Karpas-422 (cell line): Measurements from ENCODE around the gene STRADB. TPM values are rescaled to one million over a fixed set of nuclear protein-coding genes. Genes with fewer than 3 reads are reported as not detected.
A peak's percentile ranks its signal among the peaks of the same experiment; 100 is the strongest.

Experiments
- DNase-seq: peaks from one replicate; pipeline ENCODE4 v3.0.0-alpha.2; 2015
- H2AFZ ChIP-seq: fragments of 200-600 bp; sonication (generic); 2 replicates; pipeline ENCODE4 v1.6.1; 2014; ENCODE audit warnings: antibody characterized with exemption, low read length, mixed read lengths
- H3K27ac ChIP-seq: fragments of 200-600 bp; sonication (generic); 2 replicates; pipeline ENCODE4 v1.5.1; 2014; ENCODE audit warnings: mild to moderate bottlenecking, low read length, moderate library complexity
- H3K27me3 ChIP-seq: fragments of 200-600 bp; sonication (generic); 2 replicates; pipeline ENCODE4 v1.6.1; 2014; ENCODE audit warnings: low read length, mixed read lengths
- H3K36me3 ChIP-seq: fragments of 200-600 bp; sonication (generic); 2 replicates; pipeline ENCODE4 v1.6.1; 2014; ENCODE audit warnings: low read length, mixed read lengths; ENCODE audit not compliant: insufficient read depth
- H3K4me1 ChIP-seq: fragments of 200-600 bp; sonication (generic); 2 replicates; pipeline ENCODE4 v1.6.1; 2014; ENCODE audit warnings: mild to moderate bottlenecking, low read length, mixed read lengths
- H3K4me2 ChIP-seq: fragments of 200-600 bp; sonication (generic); 2 replicates; pipeline ENCODE4 v1.6.1; 2014; ENCODE audit warnings: low read length, low read depth, mild to moderate bottlenecking; ENCODE audit not compliant: poor library complexity, severe bottlenecking
- H3K4me3 ChIP-seq: fragments of 200-600 bp; sonication (generic); 2 replicates; pipeline ENCODE4 v1.5.1; 2014; ENCODE audit warnings: mild to moderate bottlenecking, antibody characterized with exemption, low read length, mixed read lengths
- H3K79me2 ChIP-seq: fragments of 200-600 bp; sonication (generic); 2 replicates; pipeline ENCODE4 v1.6.1; 2014; ENCODE audit warnings: mild to moderate bottlenecking, low read length, mixed read lengths
- H3K9ac ChIP-seq: fragments of 200-600 bp; sonication (generic); 2 replicates; pipeline ENCODE4 v1.6.0; 2014; ENCODE audit warnings: low read length
- H3K9me2 ChIP-seq: fragments of 200-600 bp; sonication (generic), shearing (Covaris generic); replicated peaks from 2 replicates; pipeline ENCODE4 v1.6.0; 2014; ENCODE audit warnings: mild to moderate bottlenecking, low read length, moderate library complexity; ENCODE audit not compliant: insufficient read depth
- H3K9me3 ChIP-seq: fragments of 300-700, 200-600 bp; sonication (generic); 2 replicates; pipeline ENCODE4 v1.6.1; 2014; ENCODE audit warnings: low read length, mixed read lengths
- H4K20me1 ChIP-seq: fragments of 200-600 bp; sonication (generic); 2 replicates; pipeline ENCODE4 v1.6.1; 2014; ENCODE audit warnings: mild to moderate bottlenecking, antibody characterized with exemption, low read length, low read depth; ENCODE audit not compliant: insufficient read depth
- total RNA-seq: library from RNA; depleted of rRNA; stranded (reverse); fragments of >200 nt; shearing (Covaris generic); gene quantifications from 2 replicates; pipeline ENCODE4 v1.2.3, GENCODE V29; 2014; ENCODE audit warnings: low replicate concordance

The STRADB gene
- total RNA-seq, 1 experiment from 2014 or later, result 10.7 TPM

DNA sequence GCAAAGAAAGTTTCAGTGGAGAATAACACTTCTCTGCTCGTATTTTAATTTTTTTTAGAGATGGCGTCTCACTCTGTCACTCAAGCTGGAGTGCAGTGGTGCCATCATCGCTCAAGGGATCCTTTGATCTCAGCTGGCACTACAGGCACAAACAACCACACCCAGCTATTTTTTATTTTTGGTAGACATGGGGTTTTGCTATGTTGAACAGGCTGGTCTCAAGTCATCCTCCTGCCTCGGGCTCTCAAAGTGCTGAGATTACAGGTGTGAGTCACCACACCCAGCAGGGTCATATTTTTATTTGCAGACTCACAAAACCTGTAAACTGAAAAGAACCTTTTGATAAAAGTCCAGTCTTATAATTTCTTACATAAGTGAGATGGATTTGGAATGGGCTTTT is 2.8 kb upstream of the STRADB start:
- Histone ChIP-seq H4K20me1 (0 out of 2 replicates have a peak, but pooled peaks cover 6% of the 10 kb centered on the region), H3K9me3 (no peaks in the 10 kb centered on the region), H3K9me2 (no peaks in the 10 kb centered on the region), H3K9ac (no peak overlapping the region), H2AFZ (no peak overlapping the region), H3K79me2 (peaks cover 3% of the 10 kb centered on the region), H3K27ac (no peak overlapping the region), H3K27me3 (no peaks in the 10 kb centered on the region), H3K4me1 (peaks cover 10% of the 10 kb centered on the region), H3K36me3 (no peaks in the 10 kb centered on the region), H3K4me3 (no peak overlapping the region), H3K4me2 (no peak overlapping the region)
- DNase-seq, result no peak

DNA sequence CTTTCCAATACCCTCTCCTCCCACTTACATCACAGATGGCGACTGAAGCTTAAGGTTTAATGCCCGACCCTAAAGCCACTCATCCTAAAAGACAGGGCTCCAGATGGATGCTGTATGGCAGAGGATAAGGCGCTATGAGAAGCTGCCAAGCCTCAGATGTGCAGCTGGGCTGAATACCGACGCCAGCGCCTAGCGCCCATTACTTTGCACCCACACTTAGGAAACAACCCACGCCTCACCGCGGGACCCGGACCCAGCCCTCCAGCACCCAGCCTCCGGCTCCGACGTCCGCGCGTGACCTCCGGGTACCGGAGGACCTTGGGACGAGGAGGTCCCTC is 617 bp upstream of the STRADB start:
- peak overlapping the region; percentile 98 for H3K4me3 ChIP-seq
- peak overlapping the region; percentile 99 for H2AFZ ChIP-seq
- no peak overlapping the region for H3K27ac ChIP-seq
- no peaks in the 10 kb centered on the region for H3K9me2 ChIP-seq
- no peaks in the 10 kb centered on the region for H3K9me3 ChIP-seq
- H3K4me2 ChIP-seq, result peak overlapping the region; percentile 95
- no peaks in the 10 kb centered on the region for H3K27me3 ChIP-seq
- H3K79me2 ChIP-seq, result peaks cover 3% of the 10 kb centered on the region
- DNase-seq, result no peak
- peak overlapping the region; percentile 92 for H3K9ac ChIP-seq
- peaks cover 10% of the 10 kb centered on the region for H3K4me1 ChIP-seq
- no peaks in the 10 kb centered on the region for H4K20me1 ChIP-seq
- no peaks in the 10 kb centered on the region for H3K36me3 ChIP-seq

DNA sequence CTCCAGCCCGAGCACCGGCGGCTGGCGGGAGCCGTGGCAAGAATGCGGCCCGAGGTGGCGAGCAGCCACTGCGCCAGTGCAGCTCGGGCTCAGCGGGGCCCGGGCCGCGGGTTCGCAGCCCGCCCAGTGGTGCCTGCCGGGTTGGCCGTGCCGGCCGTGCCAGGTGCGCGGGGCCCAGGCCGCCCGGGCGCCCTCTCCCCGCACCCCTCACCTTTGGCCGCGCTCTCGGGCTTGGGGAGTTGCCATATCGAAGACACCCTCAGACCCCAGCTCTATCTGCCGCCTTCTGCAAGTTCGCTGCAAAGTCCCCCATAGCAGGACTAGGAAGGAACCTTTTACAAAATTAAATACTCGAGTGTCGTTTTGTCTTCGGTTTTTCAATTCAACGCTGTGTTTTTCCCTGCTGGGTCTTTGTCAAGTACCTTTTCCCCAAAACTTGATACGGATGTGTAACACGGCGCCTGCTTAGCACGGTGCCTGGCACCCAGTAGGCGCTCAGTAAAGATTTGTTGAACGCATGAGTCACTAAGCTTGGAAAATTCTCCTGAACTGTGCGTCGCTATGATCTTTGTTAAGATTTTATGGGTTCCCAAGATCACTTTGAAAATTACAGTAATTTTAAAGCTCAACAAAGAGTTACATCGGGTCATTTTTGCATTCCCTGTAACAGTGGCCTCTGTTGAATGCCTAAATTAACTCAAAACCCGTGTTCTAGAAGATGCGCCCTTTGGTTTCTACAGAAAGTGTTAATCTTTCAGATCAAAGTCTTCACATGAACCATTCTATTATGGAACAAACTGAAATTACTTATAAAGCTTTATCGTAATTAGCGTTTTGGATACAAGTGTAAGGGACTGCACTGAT is 750 bp downstream of the STRADB start:
- Histone ChIP-seq H3K4me3 (peak overlapping the region; percentile 98), H3K27ac (no peak overlapping the region), H2AFZ (peak overlapping the region; percentile 90; the same call in 1 of the 2 replicates)

GRCh38 chr2:201452922-201453643 is 1.5 kb downstream of the STRADB start:
- H2AFZ ChIP-seq, result no peak overlapping the region
- no peaks in the 10 kb centered on the region for H3K36me3 ChIP-seq
- no peak overlapping the region for H3K4me3 ChIP-seq
- H3K9me3 ChIP-seq, result no peaks in the 10 kb centered on the region
- DNase-seq, result no peak
- no peaks in the 10 kb centered on the region for H4K20me1 ChIP-seq
- H3K79me2 ChIP-seq, result peaks cover 3% of the 10 kb centered on the region
- H3K27ac ChIP-seq, result no peak overlapping the region
- H3K9ac ChIP-seq, result no peak overlapping the region
- peaks cover 10% of the 10 kb centered on the region for H3K4me1 ChIP-seq
- no peak overlapping the region for H3K4me2 ChIP-seq
- no peaks in the 10 kb centered on the region for H3K27me3 ChIP-seq
- no peaks in the 10 kb centered on the region for H3K9me2 ChIP-seq

More for the DNA sequence above, 750 bp downstream of the STRADB start:
- Histone ChIP-seq H3K4me1 (peaks cover 10% of the 10 kb centered on the region), H4K20me1 (no peaks in the 10 kb centered on the region), H3K9me2 (no peaks in the 10 kb centered on the region), H3K27me3 (no peaks in the 10 kb centered on the region), H3K79me2 (peaks cover 3% of the 10 kb centered on the region), H3K4me2 (peak overlapping the region; percentile 65), H3K9me3 (no peaks in the 10 kb centered on the region), H3K9ac (peak overlapping the region; percentile 70), H3K36me3 (no peaks in the 10 kb centered on the region)
- no peak for DNase-seq

DNA sequence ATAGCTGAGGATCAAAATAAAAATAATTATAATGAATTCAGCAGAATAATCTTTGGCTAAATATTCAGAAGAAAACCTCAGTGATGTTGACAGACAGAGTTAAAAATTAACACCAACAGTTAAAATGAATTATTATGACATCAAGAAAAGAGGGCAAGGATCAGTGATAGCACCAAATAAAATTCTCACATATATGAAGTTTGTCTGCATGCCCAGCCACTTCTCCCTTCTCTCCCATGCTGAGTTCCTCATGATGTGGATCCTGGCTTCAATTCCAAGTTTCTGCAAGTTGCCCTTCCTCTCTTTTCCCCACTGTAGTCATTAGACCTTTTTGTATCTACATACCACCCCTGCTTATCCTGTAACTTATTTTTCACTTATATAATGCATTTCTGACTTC is 6.8 kb downstream of the STRADB start:
- Histone ChIP-seq H3K9me3 (no peaks in the 10 kb centered on the region), H3K4me3 (no peak overlapping the region), H3K27me3 (no peaks in the 10 kb centered on the region), H3K27ac (no peak overlapping the region), H3K79me2 (no peaks in the 10 kb centered on the region), H3K4me2 (no peak overlapping the region), H2AFZ (no peak overlapping the region), H3K36me3 (no peaks in the 10 kb centered on the region), H4K20me1 (no peaks in the 10 kb centered on the region), H3K4me1 (no peaks in the 10 kb centered on the region), H3K9me2 (no peaks in the 10 kb centered on the region), H3K9ac (no peak overlapping the region)
- no peak for DNase-seq

GRCh38 chr2:201460532-201460931 is 9.0 kb downstream of the STRADB start:
- Histone ChIP-seq H3K27me3 (no peaks in the 10 kb centered on the region), H3K79me2 (no peaks in the 10 kb centered on the region), H3K9me2 (no peaks in the 10 kb centered on the region), H3K4me3 (no peak overlapping the region), H3K9ac (no peak overlapping the region), H3K9me3 (no peaks in the 10 kb centered on the region), H3K4me1 (no peaks in the 10 kb centered on the region), H4K20me1 (no peaks in the 10 kb centered on the region), H2AFZ (no peak overlapping the region), H3K4me2 (no peak overlapping the region), H3K27ac (no peak overlapping the region), H3K36me3 (no peaks in the 10 kb centered on the region)
- no peak for DNase-seq

DNA sequence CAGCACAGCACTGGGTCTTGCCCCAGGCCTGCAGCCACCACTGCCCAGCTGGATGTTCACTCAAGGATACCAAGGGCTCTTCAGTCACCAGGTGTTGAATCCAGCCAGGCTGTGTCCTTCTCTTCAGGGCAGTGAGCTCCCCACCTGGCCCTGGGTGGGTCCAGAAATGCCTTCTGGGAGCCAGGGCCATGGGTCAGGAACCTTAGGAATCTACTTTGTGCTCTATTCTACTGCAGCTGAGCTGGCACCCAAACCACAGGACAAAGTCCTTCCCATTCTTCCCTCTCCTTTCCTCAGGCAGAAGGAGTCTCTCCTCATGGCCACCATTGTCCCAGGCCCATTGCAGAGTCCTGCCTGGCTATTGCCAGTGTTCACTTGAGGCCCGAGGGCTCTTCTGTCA is 13.0 kb downstream of the STRADB start:
- Histone ChIP-seq H3K79me2 (no peaks in the 10 kb centered on the region), H4K20me1 (no peaks in the 10 kb centered on the region), H2AFZ (no peak overlapping the region), H3K36me3 (no peaks in the 10 kb centered on the region), H3K4me1 (no peaks in the 10 kb centered on the region), H3K27me3 (no peaks in the 10 kb centered on the region), H3K4me2 (no peak overlapping the region), H3K9me3 (no peaks in the 10 kb centered on the region), H3K9me2 (no peaks in the 10 kb centered on the region), H3K9ac (no peak overlapping the region), H3K27ac (no peak overlapping the region), H3K4me3 (no peak overlapping the region)
- no peak for DNase-seq

DNA sequence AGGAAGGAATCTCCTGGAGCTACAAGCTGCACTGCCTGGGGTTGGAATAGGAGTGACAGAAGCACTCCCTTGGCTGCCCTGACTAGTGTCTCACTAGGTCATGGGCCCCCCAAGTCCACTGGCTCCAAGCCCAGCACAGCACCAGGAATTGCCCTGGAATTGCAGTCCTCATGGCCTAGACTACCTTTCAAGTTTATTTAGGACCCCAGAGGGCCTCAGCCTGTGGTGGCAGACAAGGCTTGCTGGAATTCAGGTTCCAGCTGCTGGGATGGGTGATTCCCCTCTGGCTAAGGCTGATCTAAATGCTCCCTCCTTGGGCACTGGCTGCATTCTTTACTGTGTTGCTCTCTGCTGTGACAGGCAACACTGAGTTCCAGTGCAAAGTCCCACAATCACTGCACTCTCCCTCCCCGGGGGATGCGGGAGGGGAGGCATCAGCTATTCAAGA is 14.0 kb downstream of the STRADB start:
- H3K36me3 ChIP-seq, result no peaks in the 10 kb centered on the region
- no peak overlapping the region for H3K4me3 ChIP-seq
- DNase-seq, result no peak
- H3K27ac ChIP-seq, result no peak overlapping the region
- H3K4me2 ChIP-seq, result no peak overlapping the region
- no peaks in the 10 kb centered on the region for H3K9me2 ChIP-seq
- no peaks in the 10 kb centered on the region for H3K9me3 ChIP-seq
- H3K9ac ChIP-seq, result no peak overlapping the region
- no peaks in the 10 kb centered on the region for H4K20me1 ChIP-seq
- no peaks in the 10 kb centered on the region for H3K79me2 ChIP-seq
- H2AFZ ChIP-seq, result no peak overlapping the region
- no peaks in the 10 kb centered on the region for H3K27me3 ChIP-seq
- H3K4me1 ChIP-seq, result no peaks in the 10 kb centered on the region
